Mesenchymal stem cell (in vitro differentiated cells and primary cell): ENCODE data around the gene USP12.
A peak's percentile ranks its signal among the peaks of the same experiment; 100 is the strongest.

Experiments
- DNase-seq: peaks from one replicate; pipeline ENCODE4 v3.0.0-alpha.2; 2013
- H2AFZ ChIP-seq: one replicate; pipeline ENCODE4 v1.6.1; 2013; ENCODE audit warnings: low read depth, mild to moderate bottlenecking, control low read depth, inconsistent platforms, low read length, moderate library complexity
- H2AK5ac ChIP-seq: 2 replicates; pipeline ENCODE4 v1.6.1; 2013; ENCODE audit warnings: low read length, moderate library complexity, mild to moderate bottlenecking, inconsistent platforms; ENCODE audit not compliant: severe bottlenecking
- H2BK120ac ChIP-seq: one replicate; pipeline ENCODE4 v1.6.1; 2013; ENCODE audit warnings: low read depth, mild to moderate bottlenecking, inconsistent platforms, low read length, moderate library complexity
- H2BK12ac ChIP-seq, 2 experiments: one replicate each; pipeline ENCODE4 v1.6.1; 2013; ENCODE audit warnings: inconsistent platforms in 2 of 2, low read length in 2 of 2, mild to moderate bottlenecking in 2 of 2, moderate library complexity in 2 of 2, control low read depth in 1 of 2
- H2BK15ac ChIP-seq: one replicate; pipeline ENCODE4 v1.6.1; 2013; ENCODE audit warnings: mild to moderate bottlenecking, low read depth, inconsistent platforms; ENCODE audit not compliant: poor library complexity, severe bottlenecking
- H2BK5ac ChIP-seq: 2 replicates; pipeline ENCODE4 v1.6.1; 2013; ENCODE audit warnings: low read depth, mild to moderate bottlenecking, low read length, control low read depth, inconsistent platforms; ENCODE audit not compliant: poor library complexity, severe bottlenecking
- H3K14ac ChIP-seq, 2 experiments: one replicate each; pipeline ENCODE4 v1.6.1; 2013; ENCODE audit warnings: inconsistent platforms in 2 of 2, low read length in 2 of 2, control low read depth in 1 of 2, mild to moderate bottlenecking in 1 of 2, moderate library complexity in 1 of 2
- H3K18ac ChIP-seq, 2 experiments: one replicate each; pipeline ENCODE4 v1.6.1; 2013; ENCODE audit warnings: inconsistent platforms in 2 of 2, low read length in 2 of 2, control low read depth in 1 of 2, low read depth in 1 of 2, mild to moderate bottlenecking in 1 of 2
- H3K23ac ChIP-seq, 2 experiments: one replicate each; pipeline ENCODE4 v1.6.1; 2013; ENCODE audit warnings: inconsistent platforms in 2 of 2, low read length in 2 of 2, mild to moderate bottlenecking in 2 of 2, moderate library complexity in 2 of 2, control low read depth in 1 of 2
- H3K27ac ChIP-seq: 2 replicates; pipeline ENCODE4 v1.5.1; 2013; ENCODE audit warnings: mild to moderate bottlenecking, moderate library complexity, low read length, control low read depth, inconsistent platforms; ENCODE audit not compliant: poor library complexity, severe bottlenecking
- H3K27me3 ChIP-seq, 2 experiments: 2 replicates each; pipeline versions ENCODE4 v1.6.1 to v1.7.0; 2013; ENCODE audit warnings: low read length in 2 of 2, mild to moderate bottlenecking in 2 of 2, moderate library complexity in 2 of 2, control low read depth in 1 of 2, inconsistent platforms in 1 of 2; ENCODE audit not compliant: control insufficient read depth in 1 of 2, insufficient read depth in 1 of 2
- H3K36me3 ChIP-seq, 2 experiments: 2 replicates each; pipeline versions ENCODE4 v1.6.1 to v1.7.0; 2013; ENCODE audit warnings: low read length in 2 of 2, control low read depth in 1 of 2, inconsistent platforms in 1 of 2, low read depth in 1 of 2, mild to moderate bottlenecking in 1 of 2; ENCODE audit not compliant: insufficient read depth in 2 of 2, control insufficient read depth in 1 of 2
- H3K4ac ChIP-seq, 2 experiments: one replicate each; pipeline ENCODE4 v1.6.1; 2013; ENCODE audit warnings: inconsistent platforms in 2 of 2, low read length in 2 of 2, mild to moderate bottlenecking in 2 of 2, moderate library complexity in 2 of 2, control low read depth in 1 of 2, low read depth in 1 of 2
- H3K4me1 ChIP-seq: 2 replicates; pipeline ENCODE4 v1.6.1; 2013; ENCODE audit warnings: low read depth, low read length, control low read depth; ENCODE audit not compliant: control insufficient read depth, insufficient read depth
- H3K4me2 ChIP-seq: 2 replicates; pipeline ENCODE4 v1.6.1; 2013; ENCODE audit warnings: low read length, mild to moderate bottlenecking, inconsistent platforms; ENCODE audit not compliant: poor library complexity, severe bottlenecking
- H3K4me3 ChIP-seq, 2 experiments: 2 replicates each; pipeline versions ENCODE4 v1.5.1 to v1.7.0; 2013; ENCODE audit warnings: low read length in 2 of 2, mild to moderate bottlenecking in 2 of 2, control low read depth in 1 of 2, low read depth in 1 of 2; ENCODE audit not compliant: insufficient read depth in 1 of 2
- H3K79me1 ChIP-seq: replicated peaks from 2 replicates; pipeline ENCODE4 v1.6.1; 2013; ENCODE audit warnings: mild to moderate bottlenecking, control low read depth, low read length, inconsistent platforms; ENCODE audit not compliant: poor library complexity, severe bottlenecking
- H3K9ac ChIP-seq: 2 replicates; pipeline ENCODE4 v1.7.0; 2013; ENCODE audit warnings: mild to moderate bottlenecking, low read length, moderate library complexity
- H3K9me3 ChIP-seq: 2 replicates; pipeline ENCODE4 v1.7.0; 2013; ENCODE audit warnings: mild to moderate bottlenecking, low read length; ENCODE audit not compliant: control insufficient read depth
- H4K8ac ChIP-seq: one replicate; pipeline ENCODE4 v1.6.1; 2013; ENCODE audit warnings: inconsistent platforms, mild to moderate bottlenecking, low read length, moderate library complexity
- H4K91ac ChIP-seq: one replicate; pipeline ENCODE4 v1.6.1; 2013; ENCODE audit warnings: mild to moderate bottlenecking, low read length, inconsistent platforms
- whole genome bisulfite sequencing: methylation state at CpG from one replicate; pipeline ENCODE4 v1.1.7; 2013; ENCODE audit warnings: mixed read lengths; 5-methylcytosine and 5-hydroxymethylcytosine counted together

The USP12 gene

DNA sequence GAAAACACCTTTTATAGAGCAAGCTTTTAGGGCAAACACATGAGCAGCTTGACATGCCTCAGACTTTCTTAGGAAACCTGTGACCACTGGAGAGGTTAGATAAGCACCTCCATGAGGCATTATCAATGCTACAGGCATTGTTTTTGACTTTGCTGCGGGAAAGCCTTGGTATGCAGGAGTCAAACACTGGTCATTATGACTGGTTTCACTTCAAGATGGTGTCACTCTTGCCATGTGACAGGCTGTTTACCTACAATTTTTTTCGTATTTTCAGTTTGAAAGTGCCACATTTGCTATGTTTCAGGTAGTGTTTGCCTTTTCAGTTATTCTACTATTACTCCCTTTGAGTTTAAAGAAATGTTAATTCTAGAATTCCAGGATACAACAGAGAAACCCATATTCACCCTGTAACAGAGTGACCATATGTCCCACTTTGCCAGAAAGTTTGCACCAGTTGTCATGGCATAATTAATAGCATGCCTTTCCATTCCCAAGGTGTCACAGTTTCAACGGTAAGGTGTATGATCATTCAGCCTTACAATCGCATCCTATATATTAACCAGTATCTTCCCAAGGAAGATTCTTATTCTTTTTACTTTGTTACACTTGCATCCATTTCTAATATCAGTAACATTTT, 33.0 kb downstream of the USP12 start:
- no peak overlapping the region for H3K23ac ChIP-seq
- H3K36me3 ChIP-seq: peaks cover 0 to 5% of the 10 kb centered on the region in 2 experiments
- H3K9me3 ChIP-seq: peaks cover 16% of the 10 kb centered on the region
- H2BK12ac ChIP-seq: no peak overlapping the region
- H3K27me3 ChIP-seq: no peaks in the 10 kb centered on the region
- DNase-seq: no peak
- H2BK120ac ChIP-seq: no peak overlapping the region
- H2BK15ac ChIP-seq: no peak overlapping the region
- no peak overlapping the region for H3K14ac ChIP-seq
- whole genome bisulfite sequencing: 83% methylated on average over 3 of the region's 4 CpGs
- H3K79me1 ChIP-seq: peaks cover 16% of the 10 kb centered on the region
- H3K9ac ChIP-seq: no peak overlapping the region
- H3K4ac ChIP-seq: no peak overlapping the region
- H3K4me3 ChIP-seq: no peak overlapping the region
- no peak overlapping the region for H2BK5ac ChIP-seq
- H3K4me2 ChIP-seq: no peak overlapping the region
- H2AFZ ChIP-seq: no peak overlapping the region
- H3K18ac ChIP-seq: no peak overlapping the region
- no peak overlapping the region for H4K8ac ChIP-seq
- H4K91ac ChIP-seq: no peak overlapping the region
- peaks cover 4% of the 10 kb centered on the region for H3K4me1 ChIP-seq
- H2AK5ac ChIP-seq: no peak overlapping the region
- H3K27ac ChIP-seq: no peak overlapping the region

DNA sequence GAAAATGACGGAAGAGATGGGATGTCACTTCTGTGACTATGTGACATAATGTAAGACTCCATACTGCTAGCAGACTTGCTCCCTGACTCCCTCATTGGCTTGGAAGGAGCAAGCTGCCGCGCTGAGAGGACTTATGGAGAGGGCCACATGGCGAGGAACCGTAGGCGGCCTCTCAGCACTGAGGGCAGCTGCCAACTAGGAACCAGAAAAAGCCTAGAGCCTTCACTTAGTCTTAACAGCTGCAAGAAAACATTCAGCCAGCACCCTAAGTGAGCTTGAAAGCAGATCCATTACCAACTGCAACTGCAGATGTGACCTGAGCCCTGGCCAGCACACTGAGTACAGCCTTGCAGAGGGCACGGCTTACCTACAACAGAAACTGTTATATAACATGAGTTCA, 33.9 kb downstream of the USP12 start:
- no peak overlapping the region for H3K18ac ChIP-seq
- no peak overlapping the region for H3K9ac ChIP-seq
- no peak for DNase-seq
- H3K4me2 ChIP-seq: no peak overlapping the region
- 96% methylated on average over 7 of the region's 7 CpGs for WGBS
- H3K27me3 ChIP-seq: no peaks in the 10 kb centered on the region
- peak overlapping the region in 1 of 2 experiments; percentile 46 for H3K23ac ChIP-seq
- H2BK12ac ChIP-seq: no peak overlapping the region
- peaks cover 10% of the 10 kb centered on the region for H3K9me3 ChIP-seq
- H4K8ac ChIP-seq: no peak overlapping the region
- no peak overlapping the region for H3K27ac ChIP-seq
- H3K14ac ChIP-seq: no peak overlapping the region
- peaks cover 18% of the 10 kb centered on the region for H3K79me1 ChIP-seq
- H3K4ac ChIP-seq: no peak overlapping the region
- peaks cover 6% of the 10 kb centered on the region for H3K4me1 ChIP-seq
- H2BK15ac ChIP-seq: no peak overlapping the region
- no peak overlapping the region for H2BK5ac ChIP-seq
- no peak overlapping the region for H2AFZ ChIP-seq
- H4K91ac ChIP-seq: no peak overlapping the region
- H2BK120ac ChIP-seq: no peak overlapping the region
- peaks cover 0 to 5% of the 10 kb centered on the region in 2 experiments for H3K36me3 ChIP-seq
- H3K4me3 ChIP-seq: no peak overlapping the region
- H2AK5ac ChIP-seq: no peak overlapping the region

DNA sequence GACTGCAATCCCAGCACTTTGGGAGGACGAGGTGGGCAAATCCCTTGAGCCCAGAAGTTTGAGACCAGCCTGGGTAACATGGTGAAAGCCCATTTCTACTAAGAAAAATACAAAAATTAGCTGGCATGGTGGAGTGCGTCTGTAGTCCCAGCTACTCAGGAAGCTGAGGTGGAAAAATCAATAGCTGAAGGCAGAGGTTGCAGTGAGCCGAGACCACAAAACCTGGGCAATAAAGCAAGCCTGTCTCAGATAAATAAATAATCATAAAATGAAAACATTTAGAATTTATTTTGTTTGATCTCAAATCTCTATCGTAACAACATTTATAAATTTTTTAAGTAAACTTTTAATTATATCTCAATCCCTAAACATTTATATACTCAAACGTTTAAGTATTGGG, 36.6 kb downstream of the USP12 start:
- Histone ChIP-seq H3K4ac (no peak overlapping the region), H3K14ac (no peak overlapping the region), H2BK12ac (no peak overlapping the region), H3K9me3 (peaks cover 2% of the 10 kb centered on the region), H2BK5ac (no peak overlapping the region), H3K4me1 (peaks cover 7% of the 10 kb centered on the region), H3K9ac (no peak overlapping the region), H3K18ac (no peak overlapping the region), H2AK5ac (no peak overlapping the region), H3K79me1 (peaks cover 25% of the 10 kb centered on the region), H3K36me3 (peaks cover 0 to under 1% of the 10 kb centered on the region in 2 experiments), H2BK120ac (no peak overlapping the region), H3K27me3 (no peaks in the 10 kb centered on the region), H2BK15ac (no peak overlapping the region), H3K4me2 (no peak overlapping the region), H4K91ac (no peak overlapping the region), H3K23ac (no peak overlapping the region), H3K4me3 (no peak overlapping the region), H3K27ac (no peak overlapping the region), H2AFZ (no peak overlapping the region), H4K8ac (no peak overlapping the region)
- DNase-seq: no peak
- WGBS: 94% methylated on average over 3 of the region's 5 CpGs

DNA sequence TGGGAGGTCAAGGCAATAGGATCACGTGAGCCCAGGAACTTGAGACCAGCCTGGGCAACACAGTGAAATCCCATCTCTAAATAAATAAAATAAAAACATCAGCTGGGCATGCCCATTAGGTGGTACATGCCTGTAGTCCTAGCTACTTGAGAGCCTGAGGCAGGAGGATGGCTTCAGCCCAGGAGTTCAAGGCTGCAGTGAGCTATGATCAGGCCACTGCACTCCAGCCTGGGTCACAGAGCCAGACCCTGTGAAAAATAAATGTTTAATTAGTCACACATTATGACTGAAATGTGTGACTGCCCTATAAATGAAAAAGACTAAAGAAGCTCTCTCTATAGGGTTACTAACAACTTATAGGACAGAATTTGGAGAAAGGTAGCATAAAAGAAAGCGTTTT, 37.7 kb downstream of the USP12 start:
- H3K9ac ChIP-seq: no peak overlapping the region
- no peak overlapping the region for H3K27ac ChIP-seq
- no peak overlapping the region for H3K23ac ChIP-seq
- H2AFZ ChIP-seq: no peak overlapping the region
- peaks cover 26% of the 10 kb centered on the region for H3K79me1 ChIP-seq
- H3K14ac ChIP-seq: no peak overlapping the region
- H3K4me1 ChIP-seq: peaks cover 9% of the 10 kb centered on the region
- no peak overlapping the region for H3K18ac ChIP-seq
- H2BK12ac ChIP-seq: no peak overlapping the region
- H3K9me3 ChIP-seq: peaks cover 12% of the 10 kb centered on the region
- H3K4me2 ChIP-seq: no peak overlapping the region
- no peaks in the 10 kb centered on the region for H3K27me3 ChIP-seq
- no peak overlapping the region for H3K4ac ChIP-seq
- H2BK15ac ChIP-seq: no peak overlapping the region
- H2BK5ac ChIP-seq: no peak overlapping the region
- no peak for DNase-seq
- H3K36me3 ChIP-seq: no peaks in the 10 kb centered on the region
- no peak overlapping the region for H3K4me3 ChIP-seq
- H4K8ac ChIP-seq: no peak overlapping the region
- H2AK5ac ChIP-seq: no peak overlapping the region
- 100% methylated on average over 1 of the region's 2 CpGs for WGBS
- no peak overlapping the region for H2BK120ac ChIP-seq
- H4K91ac ChIP-seq: no peak overlapping the region
